Endothelial cell of umbilical vein (primary cell): ENCODE measurements around the gene DBF4B. TPM values are rescaled to one million over a fixed set of nuclear protein-coding genes. Genes with fewer than 3 reads are reported as not detected.

Experiments
- BruUV-seq: library from RNA; stranded (reverse); fragments of 400-500 nt; replicated peaks from 2 replicates; lab custom pipeline; 2021; lab: Mats Ljungman, UMichigan
- CTCF ChIA-PET: fragments of 300-600, 350-600 bp; sonication (Branson Sonifier 250); formaldehyde crosslinking; loops from one replicate; lab custom pipeline; 2021; ENCODE audit warnings: antibody characterized with exemption, inconsistent platforms; lab: Charles Lee
- POLR2A ChIA-PET: fragments of 300-600, 350-600 bp; sonication (Branson Sonifier 250); formaldehyde crosslinking; loops from one replicate; lab custom pipeline; 2021; ENCODE audit warnings: antibody characterized with exemption, inconsistent platforms; lab: Charles Lee
- DNase-seq: peaks from one replicate; pipeline ENCODE4 v3.0.0-alpha.2; 2011; ENCODE audit warnings: low read depth, low spot score
- FAIRE-seq: peaks from 2 replicates; lab custom pipeline; 2011; peaks lifted over from hg19 to GRCh38; lab: Jason Lieb, UNC
- H2AFZ ChIP-seq: 2 replicates; pipeline ENCODE4 v1.6.0; 2012; ENCODE audit warnings: low read depth, low read length, control low read depth, inconsistent platforms
- H3K27ac ChIP-seq: 2 replicates; pipeline ENCODE4 v1.5.1; 2011; ENCODE audit warnings: low read depth, mild to moderate bottlenecking, control low read depth, low read length, moderate library complexity; ENCODE audit not compliant: insufficient read depth
- H3K27me3 ChIP-seq, 2 experiments: 2 replicates each; pipeline versions ENCODE4 v1.6.0 to v1.6.1; 2011; ENCODE audit warnings: low read length in 2 of 2, mixed read lengths in 1 of 2; ENCODE audit not compliant: control insufficient read depth in 2 of 2, insufficient read depth in 2 of 2
- H3K36me3 ChIP-seq, 2 experiments: 2 replicates in 1 of 2; 3 replicates in 1 of 2; pipeline ENCODE4 v1.5.1; 2011; ENCODE audit warnings: low read length in 2 of 2, mild to moderate bottlenecking in 1 of 2, moderate library complexity in 1 of 2; ENCODE audit not compliant: control insufficient read depth in 2 of 2, insufficient read depth in 2 of 2; ENCODE audit errors: extremely low read depth in 1 of 2
- H3K4me1 ChIP-seq: 3 replicates; pipeline ENCODE4 v1.5.1; 2011; ENCODE audit warnings: mild to moderate bottlenecking, low read length; ENCODE audit not compliant: control insufficient read depth, insufficient read depth; ENCODE audit errors: extremely low read depth
- H3K4me2 ChIP-seq: 2 replicates; pipeline ENCODE4 v1.6.1; 2011; ENCODE audit warnings: low read length, control low read depth, mixed read lengths; ENCODE audit not compliant: insufficient read depth
- H3K4me3 ChIP-seq, 3 experiments: fragments of 200-600 bp in 1 of 3; sonication (generic), shearing (Covaris generic) in 1 of 3; replicated peaks in 1 of 3; 2 replicates each; pipeline ENCODE4 v1.5.1; 2011 to 2016; ENCODE audit warnings: control low read depth in 3 of 3, low read length in 3 of 3, mild to moderate bottlenecking in 2 of 3, inconsistent platforms in 1 of 3, low read depth in 1 of 3, moderate library complexity in 1 of 3; ENCODE audit not compliant: insufficient read depth in 1 of 3
- H3K79me2 ChIP-seq: 2 replicates; pipeline ENCODE4 v1.6.0; 2012; ENCODE audit warnings: low read length, inconsistent platforms; ENCODE audit not compliant: control insufficient read depth, insufficient read depth
- H3K9ac ChIP-seq: replicated peaks from 2 replicates; pipeline ENCODE3; 2011; ENCODE audit warnings: low read length, control low read depth; ENCODE audit not compliant: insufficient read depth; ENCODE audit errors: extremely low read depth
- H3K9me1 ChIP-seq: replicated peaks from 3 replicates; pipeline ENCODE4 v1.6.0; 2011; ENCODE audit warnings: mild to moderate bottlenecking, low read length; ENCODE audit not compliant: control insufficient read depth, insufficient read depth; ENCODE audit errors: extremely low read depth
- H3K9me3 ChIP-seq: replicated peaks from 2 replicates; pipeline ENCODE4 v1.5.1; 2012; ENCODE audit warnings: low read length, inconsistent platforms; ENCODE audit not compliant: control insufficient read depth, insufficient read depth
- H4K20me1 ChIP-seq: replicated peaks from 2 replicates; pipeline ENCODE3; 2011; ENCODE audit warnings: mild to moderate bottlenecking, low read length; ENCODE audit not compliant: control insufficient read depth, insufficient read depth; ENCODE audit errors: extremely low read depth
- EZH2 ChIP-seq: IDR thresholded peaks from 2 replicates; pipeline ENCODE4 v1.6.1; 2012; ENCODE audit warnings: borderline replicate concordance, low read depth, mild to moderate bottlenecking, moderate library complexity, low read length, inconsistent platforms; ENCODE audit not compliant: severe bottlenecking
- FOS ChIP-seq: IDR thresholded peaks from 2 replicates; pipeline ENCODE4 v1.6.1; 2011; ENCODE audit warnings: mild to moderate bottlenecking, low read length, moderate library complexity, borderline replicate concordance; ENCODE audit not compliant: insufficient read depth
- GATA2 ChIP-seq: IDR thresholded peaks from 2 replicates; pipeline ENCODE4 v1.7.0; 2011; ENCODE audit warnings: low read depth, mild to moderate bottlenecking, moderate library complexity, mixed read lengths, low read length; ENCODE audit not compliant: insufficient read length, insufficient read depth
- JUN ChIP-seq: IDR thresholded peaks from 2 replicates; pipeline ENCODE4 v1.6.1; 2011; ENCODE audit warnings: borderline replicate concordance, low read depth; ENCODE audit not compliant: insufficient read length, insufficient read depth
- MAX ChIP-seq: IDR thresholded peaks from 2 replicates; pipeline ENCODE4 v1.6.1; 2011; ENCODE audit not compliant: insufficient read depth, insufficient read length
- MYC ChIP-seq: IDR thresholded peaks from one replicate; pipeline ENCODE4 v1.6.1; 2011; ENCODE audit warnings: mild to moderate bottlenecking, low read depth, low read length
- POLR2A ChIP-seq: IDR thresholded peaks from 2 replicates; pipeline ENCODE4 v1.6.1; 2012; ENCODE audit warnings: low read depth, mild to moderate bottlenecking, control low read depth, low read length
- POLR2AphosphoS5 ChIP-seq: IDR thresholded peaks from 2 replicates; pipeline ENCODE4 v1.6.1; 2012; ENCODE audit warnings: low read depth, mild to moderate bottlenecking, control low read depth, low read length, moderate library complexity; ENCODE audit not compliant: insufficient read depth
- dilution Hi-C: fragments of 300-500 bp; cut with MboI; formaldehyde crosslinking; loops from one replicate; pipeline ENCODE4 v1.15.0; 2019; ENCODE audit warnings: low sequenced_read_pairs; ENCODE audit not compliant: extremely low pct_ligation_motif_present
- intact Hi-C: fragments of 100-400 bp; cut with micrococcal nuclease; formaldehyde crosslinking; loops from one replicate; pipeline ENCODE4 v1.10.0; 2022
- polyA plus RNA-seq, 4 experiments: library from polyadenylated mRNA; depleted of rRNA in 3 of 4; stranded (reverse) in 3 of 4; unstranded in 1 of 4; fragments of >200 nt; gene quantifications; 2 replicates each; pipeline versions ENCODE4 v1.2.1 to v1.2.3, GENCODE V29; 2011 to 2012; ENCODE audit warnings: missing spikeins in 1 of 4
- total RNA-seq: library from RNA; stranded (reverse); gene quantifications from 2 replicates; pipeline ENCODE4 v1.2.3, GENCODE V29; 2021
- TF ChIP-seq, protein P1 (sequence below), 2 donors: IDR thresholded peaks; 1 replicate in 1 of 2; 2 replicates in 1 of 2; pipeline ENCODE4 v1.5.1; 2011; ENCODE audit warnings: low read length in 2 of 2, mild to moderate bottlenecking in 2 of 2, moderate library complexity in 2 of 2, control low read depth in 1 of 2, inconsistent platforms in 1 of 2, low read depth in 1 of 2; ENCODE audit not compliant: insufficient read depth in 1 of 2; ENCODE audit errors: extremely low read depth in 1 of 2

Gene DBF4B
- total and polyA plus RNA-seq, 2 donors (not counting 3 experiments of a cell fraction or from before 2014, with no cell fraction given), result 12.5 to 26.2 TPM

DNA sequence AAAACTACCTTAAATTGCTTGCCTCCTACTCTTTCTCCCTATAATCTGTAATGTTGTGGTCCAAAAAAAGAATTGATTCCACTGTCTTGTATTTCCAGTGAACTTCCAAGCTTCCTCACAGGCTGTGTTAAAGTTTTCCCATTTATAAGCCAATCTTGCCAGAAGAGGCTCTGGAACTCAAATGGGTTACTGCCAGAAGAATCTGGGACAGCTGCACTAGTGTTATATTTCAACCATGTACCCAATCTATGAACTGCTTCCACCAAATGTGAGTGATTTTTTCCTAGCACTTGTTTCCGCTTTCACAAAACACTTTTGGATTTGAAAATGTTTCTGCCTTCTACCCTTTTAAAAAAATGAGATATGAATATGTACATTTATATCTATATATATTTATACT, 20.7 kb upstream of the DBF4B start:
- Histone ChIP-seq H3K4me3 (no peak overlapping the region), H3K27me3 (no peaks in the 10 kb centered on the region), H3K9ac (no peak overlapping the region), H3K4me1 (peaks cover 14% of the 10 kb centered on the region), H3K36me3 (peaks cover 0 to 4% of the 10 kb centered on the region in 2 experiments), H3K4me2 (no peak overlapping the region), H3K27ac (no peak overlapping the region), H4K20me1 (no peaks in the 10 kb centered on the region), H3K9me1 (no peaks in the 10 kb centered on the region), H2AFZ (no peak overlapping the region), H3K9me3 (no peaks in the 10 kb centered on the region), H3K79me2 (peaks cover 21% of the 10 kb centered on the region)
- CTCF ChIA-PET, result no interaction called here
- TF ChIP-seq, protein P1, sequence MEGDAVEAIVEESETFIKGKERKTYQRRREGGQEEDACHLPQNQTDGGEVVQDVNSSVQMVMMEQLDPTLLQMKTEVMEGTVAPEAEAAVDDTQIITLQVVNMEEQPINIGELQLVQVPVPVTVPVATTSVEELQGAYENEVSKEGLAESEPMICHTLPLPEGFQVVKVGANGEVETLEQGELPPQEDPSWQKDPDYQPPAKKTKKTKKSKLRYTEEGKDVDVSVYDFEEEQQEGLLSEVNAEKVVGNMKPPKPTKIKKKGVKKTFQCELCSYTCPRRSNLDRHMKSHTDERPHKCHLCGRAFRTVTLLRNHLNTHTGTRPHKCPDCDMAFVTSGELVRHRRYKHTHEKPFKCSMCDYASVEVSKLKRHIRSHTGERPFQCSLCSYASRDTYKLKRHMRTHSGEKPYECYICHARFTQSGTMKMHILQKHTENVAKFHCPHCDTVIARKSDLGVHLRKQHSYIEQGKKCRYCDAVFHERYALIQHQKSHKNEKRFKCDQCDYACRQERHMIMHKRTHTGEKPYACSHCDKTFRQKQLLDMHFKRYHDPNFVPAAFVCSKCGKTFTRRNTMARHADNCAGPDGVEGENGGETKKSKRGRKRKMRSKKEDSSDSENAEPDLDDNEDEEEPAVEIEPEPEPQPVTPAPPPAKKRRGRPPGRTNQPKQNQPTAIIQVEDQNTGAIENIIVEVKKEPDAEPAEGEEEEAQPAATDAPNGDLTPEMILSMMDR (IDR thresholded peaks at IDR 0.05; ENCODE audit: extremely low read depth in 1 of 2, insufficient read depth in 1 of 2, low read depth in 1 of 2, low read length in 2 of 2), result no peak
- no peak for TF ChIP-seq POLR2AphosphoS5
- no peak for TF ChIP-seq FOS
- TF ChIP-seq MYC, result no peak
- no peak for TF ChIP-seq GATA2
- no peak for TF ChIP-seq MAX
- TF ChIP-seq POLR2A, result no peak
- no peak for TF ChIP-seq JUN
- no peak for TF ChIP-seq EZH2
- no TSS peak for BruUV-seq
- intact Hi-C loops, result no loop called here
- DNase-seq, result no peak
- POLR2A ChIA-PET, result no interaction called here
- no peak for FAIRE-seq
- dilution Hi-C loops, result no loop called here
